Panc1 (cell line): Measurements from ENCODE around the gene BRAT1. TPM values are rescaled to one million over a fixed set of nuclear protein-coding genes. Genes with fewer than 3 reads are reported as not detected.

Source experiments
- ATAC-seq: fragments of 200-7000 bp; cut with Tn5 transposase; 2 replicates; pipeline ENCODE4 v1.9.1; 2020; ENCODE audit warnings: mild to moderate bottlenecking, moderate library complexity
- BruUV-seq: library from RNA; stranded (reverse); fragments of 400-500 nt; replicated peaks from 2 replicates; lab custom pipeline; 2021; lab: Mats Ljungman, UMichigan
- CTCF ChIA-PET: fragments of 300-600 bp; sonication (Branson Sonifier 250); formaldehyde crosslinking; loops from one replicate; lab custom pipeline; 2022; ENCODE audit warnings: antibody characterized with exemption; lab: Charles Lee
- POLR2A ChIA-PET: fragments of 300-600 bp; sonication (Branson Sonifier 250); formaldehyde crosslinking; loops from one replicate; lab custom pipeline; 2022; ENCODE audit warnings: antibody characterized with exemption; lab: Charles Lee
- DNase-seq: peaks from one replicate; pipeline ENCODE4 v3.0.0-alpha.2; 2010; ENCODE audit warnings: low read depth, low spot score
- H3K27ac ChIP-seq: 2 replicates; pipeline ENCODE4 v1.5.1; 2011; ENCODE audit warnings: mild to moderate bottlenecking, low read length, inconsistent platforms
- H3K27me3 ChIP-seq: fragments of 200-500 bp; sonication (Bioruptor generic); 2 replicates; pipeline ENCODE4 v1.6.0; 2014; ENCODE audit warnings: low read length, inconsistent platforms; ENCODE audit not compliant: control insufficient read depth, insufficient read depth
- H3K36me3 ChIP-seq: fragments of 200-500 bp; sonication (Bioruptor generic); 2 replicates; pipeline ENCODE4 v1.5.1; 2014; ENCODE audit warnings: inconsistent platforms, mild to moderate bottlenecking, low read length, moderate library complexity; ENCODE audit not compliant: control insufficient read depth, insufficient read depth
- H3K4me1 ChIP-seq: 2 replicates; pipeline ENCODE4 v1.5.1; 2011; ENCODE audit warnings: inconsistent platforms, mild to moderate bottlenecking, low read length, moderate library complexity; ENCODE audit not compliant: control insufficient read depth, insufficient read depth
- H3K4me3 ChIP-seq, 2 experiments: 2 replicates each; pipeline ENCODE4 v1.5.1; 2011 to 2012; ENCODE audit warnings: low read depth in 2 of 2, low read length in 2 of 2, mild to moderate bottlenecking in 2 of 2, inconsistent platforms in 1 of 2, moderate library complexity in 1 of 2
- H3K9me3 ChIP-seq: fragments of 200-500 bp; sonication (Bioruptor generic); 2 replicates; pipeline ENCODE4 v1.5.1; 2014; ENCODE audit warnings: low read depth, mild to moderate bottlenecking, inconsistent platforms, low read length, moderate library complexity; ENCODE audit not compliant: control insufficient read depth, insufficient read depth
- CTCF ChIP-seq: fragments of 450-650 bp; IDR thresholded peaks from 2 replicates; pipeline ENCODE4 v1.5.1; 2017; ENCODE audit warnings: mild to moderate bottlenecking
- POLR2AphosphoS5 ChIP-seq: IDR thresholded peaks from 2 replicates; pipeline ENCODE4 v1.6.1; 2012; ENCODE audit warnings: mild to moderate bottlenecking, low read depth, low read length, moderate library complexity
- REST ChIP-seq, 2 experiments: IDR thresholded peaks; 2 replicates each; pipeline ENCODE4 v1.6.1; 2011 to 2012; ENCODE audit warnings: low read depth in 2 of 2, control low read depth in 1 of 2, low read length in 1 of 2, mild to moderate bottlenecking in 1 of 2, moderate library complexity in 1 of 2; ENCODE audit not compliant: insufficient read depth in 1 of 2
- SIN3A ChIP-seq: IDR thresholded peaks from 2 replicates; pipeline ENCODE4 v1.6.1; 2012; ENCODE audit warnings: low read depth, mild to moderate bottlenecking, low read length, moderate library complexity, borderline replicate concordance; ENCODE audit not compliant: insufficient read depth
- TCF7L2 ChIP-seq: IDR thresholded peaks from 2 replicates; pipeline ENCODE4 v1.6.1; 2011; ENCODE audit warnings: mild to moderate bottlenecking, low read depth, low read length, inconsistent platforms
- in situ Hi-C: cut with HindIII; loops from 2 replicates; pipeline ENCODE4 v1.10.0; 2016; ENCODE audit warnings: low sequenced_read_pairs, low pct_unique_long_range_greater_than_20kb
- intact Hi-C: fragments of 100-400 bp; cut with micrococcal nuclease; formaldehyde crosslinking; loops from one replicate; pipeline ENCODE4 v1.10.0; 2022; ENCODE audit not compliant: unreplicated experiment
- total RNA-seq: library from RNA; stranded (reverse); gene quantifications from one replicate; pipeline ENCODE4 v1.2.1, GENCODE V29; 2021; ENCODE audit not compliant: unreplicated experiment

The BRAT1 gene
- total RNA-seq, 1 experiment from 2014 or later, result 76.9 TPM

- peaks cover 61% of the 10 kb centered on the region for H3K4me1 ChIP-seq
- no TSS peak for BruUV-seq
- ATAC-seq (peak; percentile 80), DNase-seq (no peak)
- no peaks in the 10 kb centered on the region for H3K36me3 ChIP-seq
- no peaks in the 10 kb centered on the region for H3K27me3 ChIP-seq
- intact Hi-C loops (no loop called here), in situ Hi-C loops (no loop called here)
- peak within 1 kb of the TSS; percentile 64 to 89 for H3K4me3 ChIP-seq
- ChIA-PET CTCF (no interaction called here), POLR2A (no interaction called here)
- H3K27ac ChIP-seq, result peak within 1 kb of the TSS; percentile 83
- H3K9me3 ChIP-seq, result no peaks in the 10 kb centered on the region
- TF ChIP-seq POLR2AphosphoS5 (peak; percentile 99), REST (IDR thresholded peaks at IDR 0.05; ENCODE audit: insufficient read depth in 1 of 2, low read depth in 2 of 2, low read length in 1 of 2) (peak in 1 of 2 experiments; percentile 81; a peak in 2 of 4 replicates), CTCF (no peak), TCF7L2 (no peak), SIN3A (peak; percentile 99; the same call in 1 of the 2 replicates)
Observed at GRCh38 chr7:2519119-2519930, 36.0 kb downstream of the BRAT1 start, which contains the start of gene LFNG. Gene LFNG (plus strand): TSS chr7:2519774. CDS start chr7:2519862, 88 bp downstream.

- BruUV-seq, result no TSS peak
- Histone ChIP-seq H3K27ac (peak overlapping the region; percentile 73), H3K9me3 (no peaks in the 10 kb centered on the region), H3K36me3 (no peaks in the 10 kb centered on the region), H3K4me3 (peak overlapping the region; percentile 59 to 64; a peak in 3 of 4 replicates), H3K27me3 (no peaks in the 10 kb centered on the region), H3K4me1 (peaks cover 56% of the 10 kb centered on the region)
- POLR2A ChIA-PET, result no interaction called here
- DNase-seq (no peak), ATAC-seq (no peak)
- intact Hi-C loops (no loop called here), in situ Hi-C loops (no loop called here)
- CTCF ChIA-PET, result no interaction called here
- TF ChIP-seq SIN3A (no peak), TCF7L2 (no peak), CTCF (no peak), POLR2AphosphoS5 (no peak), REST (IDR thresholded peaks at IDR 0.05; ENCODE audit: insufficient read depth in 1 of 2, low read depth in 2 of 2, low read length in 1 of 2) (no peak)
Observed at GRCh38 chr7:2518737-2519118, 36.6 kb downstream of the BRAT1 start.
